HL-60/S4 treated with phorbol 12-myristate 13-acetate at 8.2 ng/mL for 4 days and 3 days (cell line): Measurements from ENCODE around the gene PATJ.
"Not testable (repeated sequence)": the region's sequence is repeated elsewhere in the genome, so short reads cannot be mapped to it uniquely, and the experiment has no call there.

Experiments used
- in situ Hi-C: fragments of 300-500 bp; cut with MboI; formaldehyde crosslinking; loops from 2 replicates; pipeline ENCODE4 v1.15.0; 2022; ENCODE audit warnings: low sequenced_read_pairs

Gene PATJ

DNA sequence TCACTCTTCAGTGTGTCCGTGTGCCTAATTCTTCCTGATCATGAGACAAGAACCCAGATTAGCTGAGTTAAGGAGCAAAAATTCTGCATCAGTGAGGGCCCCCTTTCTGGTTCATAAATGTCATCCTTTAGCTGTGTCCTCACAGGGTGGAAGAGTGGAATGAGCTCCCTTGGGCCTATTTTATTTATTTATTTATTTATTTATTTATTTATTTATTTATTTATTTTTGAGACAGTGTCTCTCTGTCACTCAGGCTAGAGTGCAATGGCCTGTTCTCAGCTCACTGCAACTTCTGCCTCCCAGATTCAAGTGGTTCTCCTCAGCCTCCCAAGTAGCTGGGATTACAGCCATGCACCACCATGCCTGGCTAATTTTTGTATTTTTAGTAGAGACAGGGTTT lies 131.7 kb downstream of the PATJ start:
- in situ Hi-C loops: loop anchor here (25.0 kb wide), 1 partner anchor 1887 kb away; no protein-coding TSS in a partner anchor

DNA sequence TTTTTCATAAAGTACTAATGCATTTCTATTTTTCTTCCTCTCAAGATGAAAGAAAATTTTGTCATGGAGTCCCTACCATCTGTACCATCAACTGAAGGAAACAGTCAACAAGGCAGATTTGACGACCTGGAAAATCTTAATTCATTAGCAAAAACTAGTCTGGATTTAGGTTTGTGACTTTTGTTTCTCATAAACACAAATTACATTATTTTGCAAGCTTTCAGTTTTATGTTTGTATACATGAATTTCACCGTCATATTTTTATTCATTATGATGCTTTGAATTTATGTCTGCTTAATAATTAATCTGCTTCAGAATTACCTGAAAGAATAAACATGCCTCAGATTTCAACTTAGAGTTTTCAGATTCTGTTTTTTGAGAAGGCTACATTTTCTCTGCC lies 132.9 kb downstream of the PATJ start:
- in situ Hi-C loops: no loop called here

DNA sequence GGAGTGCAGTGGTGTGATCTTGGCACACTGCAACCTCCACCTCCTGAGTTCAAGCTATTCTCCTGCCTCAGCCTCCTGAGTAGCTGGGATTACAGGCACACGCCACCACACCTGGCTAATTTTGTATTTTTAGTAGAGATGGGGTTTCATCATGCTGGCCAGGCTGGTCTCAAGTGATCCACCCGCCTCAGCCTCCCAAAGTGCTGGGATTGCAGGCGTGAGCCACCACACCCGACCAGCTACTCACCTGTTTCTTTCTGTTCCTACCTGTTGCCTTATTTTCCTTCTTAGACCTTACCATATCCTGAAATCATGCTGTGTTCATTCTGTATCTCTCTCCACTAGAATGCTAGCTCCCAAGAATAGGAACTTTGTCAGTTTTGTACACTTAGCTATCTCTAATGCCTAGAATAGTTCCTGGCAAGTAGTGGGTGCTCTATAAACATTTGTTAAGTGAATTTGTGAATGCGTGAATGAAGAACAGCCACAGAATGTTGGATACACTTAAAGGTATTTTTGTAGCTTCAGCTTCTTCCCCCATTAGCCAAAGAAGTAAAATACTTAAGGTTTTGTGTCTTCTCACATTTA lies 137.7 kb downstream of the PATJ start:
- in situ Hi-C loops: not testable (repeated sequence)

DNA sequence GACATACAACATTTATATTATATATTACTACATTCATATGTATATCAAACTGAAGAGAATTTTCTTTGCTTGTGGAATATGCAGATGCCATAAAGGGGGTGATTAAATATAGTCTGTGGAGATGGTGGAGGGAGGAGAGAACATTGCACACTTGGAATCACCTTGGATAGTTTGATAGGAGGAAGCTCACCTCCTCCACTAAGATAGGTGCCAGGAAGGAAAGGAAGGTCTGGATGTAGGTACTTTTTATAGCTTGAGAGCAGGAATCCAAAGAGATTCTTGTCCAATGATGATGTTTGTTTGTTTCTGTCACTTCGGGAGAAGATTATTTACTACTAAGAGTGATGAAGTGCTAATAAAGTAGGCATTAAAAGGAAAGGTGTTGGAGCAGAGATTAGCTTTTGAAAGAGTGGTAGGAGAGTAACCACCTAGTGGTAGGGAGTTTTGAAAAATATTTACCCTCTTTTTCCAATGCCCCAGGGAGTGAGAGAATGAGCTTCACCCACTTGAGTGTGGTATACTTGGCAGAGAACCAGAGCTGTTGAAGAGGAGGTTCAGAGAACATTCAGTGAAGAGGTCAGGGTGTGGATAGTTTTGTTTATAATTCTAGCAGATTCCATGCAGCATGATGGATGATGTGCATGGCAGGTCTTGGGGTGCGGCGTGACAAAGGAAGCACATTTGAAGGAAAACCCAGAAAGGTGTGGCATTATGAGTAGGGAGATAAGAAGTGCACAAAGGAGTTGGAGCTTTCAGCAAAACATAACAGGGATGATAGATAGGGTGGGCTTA lies 145.0 kb downstream of the PATJ start:
- in situ Hi-C loops: no loop called here

DNA sequence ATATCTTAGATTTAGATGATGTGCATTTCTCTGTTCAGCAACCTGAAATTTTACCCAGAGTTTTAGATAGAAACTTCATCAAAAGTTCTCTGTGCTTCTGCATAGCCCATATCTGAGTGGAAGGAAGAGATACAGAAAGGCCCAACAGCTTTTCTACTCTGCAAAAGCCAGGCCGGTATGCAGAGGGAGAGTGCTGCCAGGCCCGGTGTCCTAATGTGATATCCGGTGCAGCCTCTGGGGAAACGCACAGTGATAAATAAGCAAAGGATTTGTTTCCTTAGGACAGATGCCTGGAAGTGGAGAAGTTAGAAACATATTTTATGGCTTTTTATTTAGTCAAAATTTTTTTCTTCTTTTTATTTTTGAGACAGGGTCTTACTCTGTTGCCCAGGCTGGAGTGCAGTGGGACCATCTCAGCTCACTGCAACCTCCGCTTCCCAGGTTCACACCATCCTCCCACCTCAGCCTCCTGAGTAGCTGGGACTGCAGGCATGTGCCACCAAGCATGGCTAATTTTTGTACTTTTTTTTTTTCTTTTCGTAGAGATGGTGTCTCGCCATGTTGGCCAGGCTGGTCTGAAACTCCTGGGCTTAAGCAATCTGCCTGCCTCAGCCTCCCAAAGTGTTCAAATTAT lies 145.8 kb downstream of the PATJ start:
- in situ Hi-C loops: no loop called here

DNA sequence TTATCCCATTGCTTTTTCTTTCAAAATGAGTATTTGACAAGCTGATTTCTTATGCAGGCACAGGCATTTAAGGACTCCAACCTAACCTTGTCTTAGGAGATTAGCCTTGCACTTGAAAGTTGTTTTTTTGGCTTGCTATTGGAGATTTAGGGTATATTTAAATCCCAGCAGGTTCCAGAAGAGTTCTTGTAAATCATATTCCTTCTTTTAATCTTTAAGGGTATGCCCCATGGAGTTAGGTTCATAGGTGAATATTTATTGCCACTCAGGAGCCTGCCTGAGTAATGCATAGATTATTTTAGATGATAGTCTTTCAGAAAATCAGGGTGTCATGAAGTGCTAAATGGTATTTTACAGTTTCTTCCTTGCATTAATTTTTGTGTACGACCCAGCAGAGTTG lies 146.5 kb downstream of the PATJ start:
- in situ Hi-C loops: no loop called here

DNA sequence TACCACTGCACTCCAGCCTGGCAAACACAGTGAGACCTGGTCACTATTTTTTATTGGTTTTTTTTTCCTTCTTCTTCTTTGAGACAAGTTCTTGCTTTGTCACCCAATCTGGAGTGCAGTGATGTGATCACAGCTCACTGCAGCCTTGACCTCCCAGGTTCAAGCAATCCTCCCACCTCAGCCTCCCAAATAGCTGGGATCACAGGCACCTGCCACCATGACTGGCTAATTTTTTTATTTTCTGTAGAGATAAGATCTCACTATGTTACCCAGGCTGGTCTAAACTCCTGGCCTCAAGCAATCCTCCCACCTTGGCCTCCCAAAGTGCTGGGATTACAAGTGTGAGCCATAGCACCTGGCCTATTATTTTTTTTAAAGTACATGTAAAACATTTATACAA lies 148.2 kb downstream of the PATJ start:
- in situ Hi-C loops: not testable (repeated sequence)

DNA sequence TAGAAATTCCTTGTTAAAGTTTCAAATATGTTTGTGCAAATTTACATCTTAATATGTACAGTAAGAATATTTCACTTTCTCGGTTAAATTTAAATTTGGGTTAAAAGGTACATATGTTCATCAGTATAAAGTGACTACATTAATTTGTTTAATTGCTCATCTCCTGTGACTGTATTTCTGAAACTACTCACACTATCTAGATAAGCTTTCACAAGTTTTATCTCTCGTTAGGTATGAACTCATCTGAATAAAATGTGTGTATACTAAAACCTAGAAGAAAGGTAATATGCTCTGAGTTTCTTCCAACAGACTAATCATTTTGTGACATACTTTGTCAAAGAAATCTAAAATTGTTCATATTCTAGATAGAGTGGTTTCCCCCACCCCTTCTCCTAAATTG lies 150.7 kb downstream of the PATJ start:
- in situ Hi-C loops: no loop called here

DNA sequence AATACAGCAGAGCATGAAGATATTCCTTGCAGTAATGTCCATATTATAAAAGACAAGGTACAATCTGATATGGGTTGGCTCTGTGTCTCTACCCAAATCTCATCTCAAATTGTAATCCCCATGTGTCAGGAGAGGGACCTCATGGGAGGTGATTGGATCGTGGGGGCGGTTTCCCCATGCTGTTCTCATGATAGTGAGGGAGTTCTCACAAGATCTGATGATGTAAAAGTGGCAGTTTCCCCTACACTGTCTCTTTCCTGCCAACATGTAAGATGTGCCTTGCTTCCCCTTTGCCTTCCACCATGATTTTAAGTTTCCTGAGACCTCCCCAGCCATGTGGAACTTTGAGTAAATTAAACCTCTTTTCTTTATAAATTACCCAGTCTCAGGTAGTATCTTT lies 152.0 kb downstream of the PATJ start:
- in situ Hi-C loops: not testable (repeated sequence)

DNA sequence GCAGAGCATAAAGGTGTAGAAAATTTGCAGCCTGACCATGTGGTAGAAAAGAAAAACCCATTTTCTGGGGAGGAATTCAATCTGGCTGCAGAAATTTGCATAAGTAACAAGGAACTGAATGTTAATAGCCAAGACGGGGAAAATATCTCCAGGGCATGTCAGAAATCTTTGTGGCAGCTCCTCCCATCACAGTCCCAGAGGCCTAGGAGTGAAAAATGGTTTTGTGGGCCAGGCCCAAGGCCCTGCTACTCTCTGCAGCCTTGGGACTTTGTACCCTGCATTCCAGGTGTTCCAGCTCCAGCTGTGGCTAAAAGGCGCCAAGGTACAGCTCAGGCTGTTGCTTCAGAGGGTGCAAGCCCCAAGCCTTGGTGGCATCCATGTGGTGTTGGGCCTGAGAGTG lies 152.9 kb downstream of the PATJ start:
- in situ Hi-C loops: no loop called here

DNA sequence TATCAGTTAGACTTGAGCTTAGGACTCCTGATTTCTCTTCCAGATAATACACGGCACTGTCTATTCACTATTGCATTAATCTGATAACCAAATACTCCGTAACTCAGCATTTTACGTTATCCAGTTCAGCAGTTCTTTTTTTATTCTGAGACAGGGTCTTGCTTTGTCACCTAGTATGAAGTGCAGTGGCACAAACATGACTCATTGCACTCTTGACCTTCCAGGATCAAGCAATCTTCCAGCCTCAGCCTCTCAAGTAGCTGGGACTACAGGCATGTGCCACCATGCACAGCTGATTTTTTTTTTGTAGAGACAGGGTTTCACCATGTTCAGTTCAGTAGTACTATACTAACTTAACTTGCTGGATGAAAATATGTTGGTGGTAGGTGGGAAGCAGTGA lies 156.4 kb downstream of the PATJ start:
- in situ Hi-C loops: no loop called here

DNA sequence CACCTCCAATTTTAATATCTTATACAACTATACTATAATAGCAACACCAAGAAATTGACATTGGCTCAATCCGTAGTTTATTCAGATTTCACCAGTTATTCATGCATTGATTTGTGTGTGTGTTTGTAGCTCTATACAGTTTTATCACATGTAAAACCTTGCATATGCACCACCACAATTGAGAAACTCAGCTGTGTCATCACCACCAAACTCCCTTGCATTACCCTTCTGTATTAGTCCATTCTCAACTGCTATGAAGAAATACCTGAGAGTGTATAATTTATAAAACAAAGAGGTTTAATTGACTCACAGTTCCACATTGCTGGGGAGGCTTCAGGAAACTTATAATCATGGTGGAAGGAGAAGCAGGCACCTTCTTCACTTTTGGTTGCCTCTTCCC lies 162.1 kb downstream of the PATJ start:
- in situ Hi-C loops: no loop called here

DNA sequence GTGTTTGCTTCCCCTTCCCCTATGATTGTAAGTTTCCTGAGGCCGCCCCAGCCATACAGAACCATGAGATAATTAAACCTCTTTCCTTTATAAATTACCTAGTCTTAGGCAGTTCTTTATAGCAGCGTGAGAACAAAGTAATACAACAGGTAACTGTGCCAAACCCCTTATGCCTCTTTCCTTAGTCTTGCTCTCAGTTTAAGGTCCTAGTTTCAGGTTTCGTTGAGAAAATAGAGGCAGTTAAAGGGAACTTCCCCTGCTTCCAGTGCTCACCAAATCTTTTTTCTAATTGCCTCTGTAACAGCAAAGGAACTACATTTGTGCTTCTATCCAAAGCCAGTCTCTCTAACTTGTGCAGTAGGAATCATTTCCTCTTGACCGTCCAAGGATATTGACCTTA lies 164.8 kb downstream of the PATJ start:
- in situ Hi-C loops: no loop called here

DNA sequence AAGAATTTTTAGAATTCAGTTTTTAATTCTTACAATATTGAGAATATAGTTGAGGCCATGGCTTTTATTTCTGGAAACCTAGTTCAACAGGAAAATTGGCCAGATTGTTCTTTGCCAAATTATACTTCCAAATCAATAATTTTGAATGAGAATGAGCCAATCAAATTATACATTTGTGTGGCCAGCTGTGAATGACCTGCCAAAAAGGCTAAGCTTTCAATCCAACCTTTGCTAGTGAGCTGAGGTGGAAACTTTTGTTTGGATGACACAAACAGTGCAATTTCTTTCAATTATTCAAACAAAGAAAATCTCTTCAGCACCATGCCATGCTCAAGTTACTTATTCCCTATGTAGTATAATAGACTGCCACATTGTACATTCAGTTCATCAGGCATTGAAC lies 167.8 kb downstream of the PATJ start:
- in situ Hi-C loops: no loop called here

DNA sequence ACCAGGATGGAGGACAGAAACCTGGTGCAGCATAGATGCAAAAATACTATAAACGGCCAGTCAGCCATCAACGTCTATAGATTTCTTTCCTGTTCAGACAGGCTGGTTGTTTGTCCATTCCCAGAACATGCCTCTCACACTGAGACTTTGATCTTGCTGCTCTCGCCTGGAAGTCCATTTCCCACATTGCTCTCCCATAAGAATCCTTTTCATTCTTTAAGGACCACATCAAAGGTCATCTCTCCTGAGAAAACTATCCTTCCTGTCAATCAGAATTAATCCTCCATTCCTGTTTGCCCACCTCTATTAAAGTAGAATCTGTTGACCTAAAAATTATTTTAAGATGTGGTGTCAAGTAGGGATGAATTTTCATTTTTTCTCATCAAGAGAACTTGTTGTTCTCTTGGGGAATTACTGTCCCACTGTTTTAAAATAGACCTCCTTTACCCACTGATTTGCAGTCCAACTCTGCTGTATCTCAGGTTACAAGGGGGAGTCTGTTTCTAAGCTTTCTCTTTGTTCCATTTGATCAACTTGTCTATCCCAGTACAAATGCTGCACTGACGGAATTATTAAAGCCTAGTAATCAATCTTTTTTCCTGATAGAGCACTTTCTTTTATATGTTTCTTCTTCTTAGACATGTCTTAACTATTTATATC lies 172.7 kb downstream of the PATJ start:
- in situ Hi-C loops: no loop called here

DNA sequence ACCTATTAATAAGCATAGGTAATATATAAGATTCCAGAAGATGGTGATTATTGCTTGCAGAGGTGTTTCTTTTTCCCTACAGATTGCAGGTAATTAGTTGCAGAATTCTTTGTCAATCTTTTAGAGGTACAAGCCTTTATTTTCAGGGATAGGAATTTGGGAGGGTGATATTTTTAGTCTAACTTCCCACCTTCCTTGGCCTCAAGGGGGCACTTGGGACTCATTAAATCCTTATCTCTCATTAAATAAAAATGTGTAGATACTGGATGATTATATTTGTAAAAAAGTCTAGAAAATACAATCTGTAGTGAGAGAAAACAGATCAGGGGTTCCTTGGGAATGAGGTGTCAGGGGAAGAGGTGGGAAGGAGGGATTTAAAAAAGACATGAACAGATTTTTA lies 179.2 kb downstream of the PATJ start:
- in situ Hi-C loops: no loop called here

DNA sequence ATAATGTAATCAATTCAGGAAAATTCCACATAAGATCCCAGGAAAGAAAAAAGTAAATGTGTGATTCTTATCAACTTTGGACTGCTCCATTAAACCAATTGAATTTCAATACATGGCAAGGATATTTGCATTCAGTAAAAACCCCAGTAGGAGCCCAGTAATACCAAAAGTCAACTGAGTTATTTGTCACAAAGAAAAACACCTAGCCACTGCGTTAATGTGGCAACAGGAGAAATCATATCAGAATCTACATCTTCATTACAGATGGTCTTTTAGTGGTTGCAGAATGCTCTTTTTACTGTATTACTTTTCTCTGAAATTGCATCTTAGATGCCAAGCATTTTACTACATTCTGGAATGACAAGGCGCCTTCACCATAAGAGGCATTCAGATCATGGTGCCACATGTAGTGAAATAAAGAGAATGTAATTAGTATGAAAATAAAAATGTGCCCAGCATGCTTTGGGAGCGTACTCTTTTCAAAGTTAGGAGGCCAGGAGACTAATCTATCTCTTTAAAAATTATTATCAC lies 180.7 kb downstream of the PATJ start:
- in situ Hi-C loops: no loop called here

DNA sequence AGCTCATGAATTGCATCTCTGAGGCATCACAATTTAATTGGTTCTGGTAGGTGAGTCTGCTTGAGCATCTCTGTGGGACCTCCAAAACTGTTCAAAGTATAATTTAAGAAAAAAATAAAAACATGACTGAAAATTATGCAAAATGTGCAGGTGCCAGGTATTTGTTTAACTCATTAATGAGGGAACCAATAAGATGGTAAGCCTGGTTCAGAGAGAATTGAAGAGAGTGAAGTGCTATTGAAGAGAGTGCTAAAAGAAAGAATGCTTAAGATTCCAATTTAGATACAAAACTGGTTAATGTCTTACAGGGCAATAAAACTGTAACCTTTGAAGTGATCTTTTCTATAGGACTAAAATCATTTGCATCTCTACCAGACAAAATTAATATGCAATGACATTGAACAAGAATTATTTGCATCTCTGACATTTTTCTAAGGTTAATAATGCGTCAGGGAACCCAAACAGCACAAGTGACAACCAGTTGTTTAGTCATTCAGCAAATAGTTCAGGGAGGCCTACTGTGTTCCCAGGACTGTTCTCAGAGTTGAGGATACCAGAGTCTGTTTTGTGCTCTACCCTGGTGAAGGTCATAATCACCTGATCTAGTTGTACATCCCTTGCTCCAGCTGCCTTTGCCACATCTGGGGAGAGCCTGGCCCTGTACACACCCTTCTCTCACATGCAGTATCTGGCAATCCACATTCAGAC lies 183.5 kb downstream of the PATJ start:
- in situ Hi-C loops: no loop called here

DNA sequence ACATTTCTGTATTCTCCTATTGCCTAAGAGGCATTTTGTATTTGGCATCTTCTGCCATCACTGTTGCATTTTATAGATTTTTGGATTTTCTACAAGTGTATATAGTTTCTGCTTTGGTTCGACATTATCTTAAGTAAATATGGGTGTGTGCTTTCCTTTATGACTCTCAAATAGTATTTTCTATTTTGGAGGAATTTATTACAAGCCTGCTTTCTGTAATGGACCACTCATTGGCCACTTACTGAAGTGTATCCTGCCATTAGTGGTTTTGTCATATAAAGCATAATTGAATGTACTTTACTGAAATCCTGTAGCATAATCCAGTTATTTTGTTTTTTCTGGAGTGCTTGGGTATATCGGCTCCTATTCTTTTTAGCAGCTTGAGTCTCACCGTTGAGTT lies 184.3 kb downstream of the PATJ start:
- in situ Hi-C loops: no loop called here

DNA sequence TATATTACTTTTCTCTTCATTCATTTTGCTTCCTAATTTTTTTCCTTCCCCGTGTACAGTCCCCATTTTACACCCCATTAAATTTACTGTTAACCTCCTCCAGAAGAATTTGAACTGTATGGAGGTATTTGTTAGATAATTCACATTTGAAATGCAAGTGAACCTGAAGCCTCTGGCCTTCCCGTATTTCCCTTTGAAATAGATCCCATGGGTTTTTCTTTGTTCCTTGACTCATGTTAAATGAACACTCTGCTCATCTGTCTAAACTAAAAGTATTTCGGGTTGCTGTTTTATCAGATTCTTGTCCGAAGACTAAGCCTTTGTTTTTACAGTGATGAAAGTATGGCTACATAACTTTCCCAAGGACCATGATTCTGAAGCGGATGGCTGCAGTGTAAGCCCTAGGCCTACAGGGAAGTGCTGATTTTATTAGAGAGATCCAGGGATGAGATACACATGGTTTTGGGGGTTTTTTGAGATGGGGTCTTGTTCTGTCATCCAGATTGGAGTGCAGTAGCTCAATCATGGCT lies 187.9 kb downstream of the PATJ start:
- in situ Hi-C loops: no loop called here
